Stimulated activated CD4-positive, alpha-beta T cell treated with anti-CD3 and anti-CD28 coated beads, Interleukin-2, amount 100 ng/mL, for 48 hours (primary cell): ENCODE data around the gene NRP2.

Experiments used
- DNase-seq, 2 donors: peaks; one replicate each; pipeline ENCODE4 v3.0.0-alpha.2; 2020

Gene NRP2

DNA sequence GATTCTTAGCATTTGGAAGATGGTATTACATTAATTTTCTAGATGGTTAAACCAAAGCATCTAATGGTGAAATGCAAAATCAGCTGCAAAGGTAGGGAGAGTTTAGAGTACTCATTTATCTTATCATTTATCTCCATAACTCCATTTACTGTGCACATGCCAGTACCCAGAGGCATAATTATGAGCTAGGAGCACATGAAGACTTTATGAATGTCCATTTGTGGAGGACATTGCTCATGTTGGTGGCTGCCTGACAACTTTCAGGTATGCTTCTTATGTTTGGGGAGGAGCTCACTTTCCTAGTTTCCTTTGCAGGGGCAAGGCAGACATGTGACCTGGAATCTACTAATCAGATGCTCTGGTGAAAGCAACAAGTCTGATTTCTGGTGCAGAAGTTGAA, 134.0 kb downstream of the NRP2 start:
- DNase-seq = no peak

DNA sequence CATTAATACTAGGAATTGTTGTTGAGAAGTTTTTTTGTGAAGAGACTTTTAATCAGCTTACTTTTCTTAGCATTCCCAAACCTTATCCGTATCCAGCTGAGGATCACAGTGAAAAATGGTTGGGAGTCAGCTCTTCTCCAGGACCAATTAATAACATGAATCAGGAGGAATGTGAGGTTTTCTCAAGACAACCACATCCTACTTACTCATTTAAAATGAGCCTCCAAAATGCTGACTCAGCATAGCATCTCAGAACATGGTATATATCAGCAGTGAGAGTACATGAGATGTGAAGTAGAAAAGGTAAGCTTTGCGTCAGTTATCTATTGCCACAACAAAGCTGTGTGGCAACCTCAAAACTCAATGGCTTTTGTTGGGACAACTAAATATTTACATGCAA, 140.3 kb downstream of the NRP2 start:
- DNase-seq = no peak

GRCh38 chr2:205827809-205828365, 145.6 kb downstream of the NRP2 start:
- no peak for DNase-seq

- DNase-seq = no peak
These were observed 151.6 kb downstream of the NRP2 start for GRCh38 chr2:205833864-205834263.

DNA sequence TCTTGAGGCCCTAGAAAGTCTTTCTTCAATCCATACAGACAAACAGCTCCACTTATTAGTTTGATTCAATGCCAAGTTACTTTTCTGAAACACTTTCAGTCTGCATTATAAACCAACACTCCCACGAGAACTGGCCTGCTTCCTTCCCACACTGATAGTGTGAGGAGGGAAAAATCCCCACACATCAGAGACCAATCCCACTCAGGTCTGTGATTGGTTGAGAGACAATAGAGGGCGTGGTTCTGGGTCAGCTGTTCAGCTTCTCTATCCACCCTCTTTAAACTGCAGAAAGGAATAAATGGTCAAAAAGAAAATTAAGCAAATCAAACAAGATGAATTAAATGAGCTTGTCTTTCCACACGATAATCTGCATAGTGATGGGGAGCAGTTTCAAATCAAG, 152.5 kb downstream of the NRP2 start:
- DNase-seq = no peak

DNA sequence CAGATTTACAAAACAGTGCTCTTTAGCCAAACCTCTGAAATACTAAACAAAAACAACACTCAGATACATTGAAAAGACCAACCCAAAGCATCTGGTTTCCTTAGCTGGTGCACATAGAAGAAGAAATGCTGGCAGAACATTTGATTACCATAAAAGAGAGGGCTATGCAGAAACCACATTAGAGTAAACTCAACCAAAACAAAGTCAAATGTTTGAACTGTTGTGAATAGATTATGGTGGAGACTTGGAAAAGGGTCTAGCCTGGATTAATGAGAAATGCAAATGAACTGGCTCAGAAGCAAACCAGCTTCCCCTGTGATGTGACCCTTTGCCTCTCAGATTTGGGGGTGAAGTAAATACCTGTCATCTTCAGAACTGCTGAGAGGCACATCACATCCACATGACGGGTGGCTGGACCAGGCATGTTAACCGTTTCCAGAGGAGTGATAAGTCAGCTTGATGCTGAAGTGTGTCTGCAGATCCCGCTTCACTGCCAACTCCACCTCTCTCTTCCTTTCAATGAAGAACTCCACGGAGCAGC, 153.0 kb downstream of the NRP2 start:
- no peak for DNase-seq

DNA sequence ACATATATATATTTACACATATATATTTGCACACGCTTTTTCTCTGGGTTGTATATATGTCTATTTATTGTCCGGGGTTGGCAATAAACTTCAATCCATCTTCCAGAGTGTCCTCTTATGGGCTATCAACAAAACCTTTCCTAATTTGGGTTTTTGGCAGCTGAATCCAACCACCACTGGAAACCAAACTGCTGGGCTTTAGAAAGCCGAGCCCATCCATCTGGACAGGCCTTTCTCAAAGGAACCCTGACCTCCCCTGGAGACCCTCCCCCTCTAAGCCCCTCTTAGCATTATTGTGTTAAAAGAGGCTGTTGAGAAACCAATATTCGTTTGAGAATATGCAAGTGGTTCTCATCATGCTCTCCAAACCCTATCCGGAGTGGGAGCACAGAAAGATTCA, 153.6 kb downstream of the NRP2 start:
- DNase-seq = no peak

GRCh38 chr2:205836477-205837221, 154.3 kb downstream of the NRP2 start:
- no peak for DNase-seq

GRCh38 chr2:205837663-205838062, 155.4 kb downstream of the NRP2 start:
- DNase-seq = no peak

DNA sequence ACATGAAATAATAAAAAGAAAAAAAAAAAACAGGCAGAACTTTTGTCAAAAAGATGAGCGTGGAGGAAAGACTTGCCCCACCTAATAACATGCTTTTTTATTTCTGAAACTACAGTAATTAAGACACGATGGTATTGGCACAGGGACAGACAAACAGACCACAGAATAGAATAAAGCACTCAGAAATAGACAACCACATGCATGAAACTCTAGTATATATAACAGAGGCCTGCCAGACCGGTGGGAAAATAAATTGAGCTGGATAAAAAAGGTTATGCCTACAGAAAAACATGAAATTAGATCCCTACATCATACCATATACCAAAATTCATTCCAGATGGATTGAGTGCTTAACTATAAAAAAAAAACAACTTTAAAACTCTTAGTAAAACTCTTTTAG, 163.1 kb downstream of the NRP2 start:
- no peak for DNase-seq
